K562 (cell line): Measurements from ENCODE around the gene MAPK4. TPM values are rescaled to one million over a fixed set of nuclear protein-coding genes. Genes with fewer than 3 reads are reported as not detected.

Source experiments
- ATAC-seq: fragments of 200-7000 bp; cut with Tn5 transposase; 3 replicates; pipeline ENCODE4 v1.9.1; 2020; ENCODE audit warnings: moderate library complexity
- BruUV-seq: library from RNA; stranded (reverse); fragments of 400-500 nt; replicated peaks from 2 replicates; lab custom pipeline; 2021; lab: Mats Ljungman, UMichigan
- CTCF ChIA-PET: fragments of 300-600 bp; formaldehyde crosslinking; extraction: SDS; loops from one replicate; lab custom pipeline; 2021; ENCODE audit warnings: low intra/inter-chr PET ratio; lab: Yijun Ruan, JAX
- POLR2A ChIA-PET: fragments of 300-600, 350-650 bp; sonication (Branson Sonifier 250); formaldehyde crosslinking; extraction: SDS; loops from one replicate; lab custom pipeline; 2021; ENCODE audit warnings: antibody characterized with exemption, inconsistent platforms; lab: Yijun Ruan, JAX
- DNase-seq, 4 experiments: peaks; one replicate each; pipeline versions ENCODE4 v3.0.0 to v3.0.0-alpha.2; 2011 to 2018; ENCODE audit warnings: low spot score in 3 of 4, mixed read lengths in 3 of 4; ENCODE audit errors: extremely low read depth in 1 of 4
- FAIRE-seq: peaks from 2 replicates; lab custom pipeline; 2011; peaks lifted over from hg19 to GRCh38; lab: Jason Lieb, UNC
- H2AFZ ChIP-seq: 2 replicates; pipeline ENCODE4 v1.6.0; 2011; ENCODE audit warnings: low read depth, low read length, control low read depth, inconsistent platforms
- H3K27ac ChIP-seq: fragments of 200-600 bp; 3 replicates; pipeline ENCODE4 v1.8.0; 2011; ENCODE audit warnings: low read depth, mild to moderate bottlenecking, control low read depth, inconsistent platforms, low read length, moderate library complexity, mixed read lengths; ENCODE audit errors: extremely low read depth
- H3K27me3 ChIP-seq, 2 experiments: fragments of 300-600 bp in 1 of 2; 2 replicates in 1 of 2; 3 replicates in 1 of 2; pipeline versions ENCODE4 v1.6.0 to v1.8.0; 2011; ENCODE audit warnings: inconsistent platforms in 2 of 2, low read length in 2 of 2, mild to moderate bottlenecking in 1 of 2, mixed read lengths in 1 of 2, moderate library complexity in 1 of 2; ENCODE audit not compliant: control insufficient read depth in 2 of 2, insufficient read depth in 2 of 2
- H3K36me3 ChIP-seq: fragments of 300-600 bp; 3 replicates; pipeline ENCODE4 v1.8.0; 2011; ENCODE audit warnings: mild to moderate bottlenecking, low read length, inconsistent platforms; ENCODE audit not compliant: control insufficient read depth, insufficient read depth
- H3K4me1 ChIP-seq, 2 experiments: fragments of 200-600 bp in 1 of 2; replicated peaks in 1 of 2; 2 replicates in 1 of 2; 3 replicates in 1 of 2; pipeline versions ENCODE4 v1.5.1 to v1.8.0; 2011; ENCODE audit warnings: inconsistent platforms in 2 of 2, low read length in 2 of 2, mild to moderate bottlenecking in 1 of 2, mixed read lengths in 1 of 2, moderate library complexity in 1 of 2; ENCODE audit not compliant: control insufficient read depth in 2 of 2, insufficient read depth in 2 of 2
- H3K4me2 ChIP-seq: 2 replicates; pipeline ENCODE4 v1.6.1; 2011; ENCODE audit warnings: low read length, control low read depth, inconsistent platforms, mixed read lengths; ENCODE audit not compliant: insufficient read depth
- H3K4me3 ChIP-seq: fragments of 200-600 bp; sonication (generic), shearing (Covaris generic); 2 replicates; pipeline ENCODE4 v1.5.1; 2016; ENCODE audit warnings: control low read depth, inconsistent platforms
- H3K79me2 ChIP-seq: fragments of 200-600 bp; 3 replicates; pipeline ENCODE4 v1.8.0; 2011; ENCODE audit warnings: low read length, inconsistent platforms; ENCODE audit not compliant: control insufficient read depth, insufficient read depth
- H3K9ac ChIP-seq, 2 experiments: 2 replicates each; pipeline versions ENCODE4 v1.6.0 to v1.6.1; 2011; ENCODE audit warnings: low read depth in 2 of 2, low read length in 2 of 2, control low read depth in 1 of 2, inconsistent platforms in 1 of 2, mild to moderate bottlenecking in 1 of 2, mixed read lengths in 1 of 2; ENCODE audit not compliant: insufficient read depth in 1 of 2
- H3K9me1 ChIP-seq: one replicate; pipeline ENCODE4 v1.6.0; 2011; ENCODE audit warnings: inconsistent platforms, mild to moderate bottlenecking, low read length, moderate library complexity; ENCODE audit not compliant: control insufficient read depth, insufficient read depth
- H3K9me3 ChIP-seq: replicated peaks from 2 replicates; pipeline ENCODE4 v1.5.1; 2011; ENCODE audit warnings: low read depth, low read length, inconsistent platforms; ENCODE audit not compliant: control insufficient read depth, insufficient read depth
- H4K20me1 ChIP-seq: replicated peaks from 2 replicates; pipeline ENCODE4 v1.6.1; 2011; ENCODE audit warnings: low read length, inconsistent platforms, mixed read lengths; ENCODE audit not compliant: control insufficient read depth, insufficient read depth
- CHCHD3 ChIP-seq: fragments of 250-450 bp; sonication (Bioruptor Pico); IDR thresholded peaks from 2 replicates; pipeline ENCODE4 v2.1.2; 2022; ENCODE audit warnings: mild to moderate bottlenecking
- ILF3 ChIP-seq: fragments of 450-650 bp; IDR thresholded peaks from 2 replicates; pipeline ENCODE4 v1.6.1; 2018; ENCODE audit warnings: antibody characterized with exemption, mild to moderate bottlenecking, moderate library complexity, borderline replicate concordance
- ILK ChIP-seq: fragments of 450-650 bp; IDR thresholded peaks from 2 replicates; pipeline ENCODE4 v1.6.1; 2016; ENCODE audit warnings: missing genetic modification characterization, low read depth, mild to moderate bottlenecking, missing compliant biosample characterization, moderate library complexity, borderline replicate concordance
- L3MBTL2 ChIP-seq: fragments of 450-650 bp; IDR thresholded peaks from 2 replicates; pipeline ENCODE4 v1.6.1; 2016; ENCODE audit warnings: mild to moderate bottlenecking, moderate library complexity
- LCOR ChIP-seq: sonication (generic); formaldehyde crosslinking; IDR thresholded peaks from 2 replicates; pipeline ENCODE4 v1.8.0; 2022; ENCODE audit warnings: mild to moderate bottlenecking, missing genetic modification reagents
- POLR3G ChIP-seq: IDR thresholded peaks from 2 replicates; pipeline ENCODE4 v1.6.1; 2011; ENCODE audit not compliant: insufficient read length, insufficient replicate concordance; ENCODE audit errors: extremely low read depth
- PRMT5 ChIP-seq: sonication (generic); formaldehyde crosslinking; IDR thresholded peaks from 2 replicates; pipeline ENCODE4 v1.5.0; 2020; ENCODE audit warnings: missing genetic modification reagents
- RHOXF2B ChIP-seq: fragments of 250-450 bp; sonication (Bioruptor Pico); conservative IDR thresholded peaks from 2 replicates; pipeline ENCODE4 v1.5.1; 2021
- TAF1 ChIP-seq: IDR thresholded peaks from 2 replicates; pipeline ENCODE4 v1.6.1; 2011; ENCODE audit warnings: mild to moderate bottlenecking, low read length, moderate library complexity; ENCODE audit not compliant: insufficient read depth, control insufficient read depth, severe bottlenecking; ENCODE audit errors: extremely low read depth
- WHSC1 ChIP-seq: IDR thresholded peaks from one replicate; pipeline ENCODE4 v1.6.1; 2012; ENCODE audit warnings: low read length, control low read depth, inconsistent platforms
- ZKSCAN3 ChIP-seq: fragments of 250-450 bp; sonication (Bioruptor Pico); IDR thresholded peaks from 2 replicates; pipeline ENCODE4 v1.4.0; 2020
- ZNF431 ChIP-seq: sonication (generic); formaldehyde crosslinking; IDR thresholded peaks from 2 replicates; pipeline ENCODE4 v1.8.0; 2022; ENCODE audit warnings: mild to moderate bottlenecking, missing genetic modification reagents
- ZNF586 ChIP-seq: fragments of 450-650 bp; formaldehyde crosslinking; conservative IDR thresholded peaks from 2 replicates; pipeline ENCODE4 v1.4.0; 2020; ENCODE audit warnings: mild to moderate bottlenecking, moderate library complexity
- ZNF696 ChIP-seq: fragments of 250-450 bp; sonication (Bioruptor Pico); conservative IDR thresholded peaks from 2 replicates; pipeline ENCODE4 v1.4.0; 2020; ENCODE audit warnings: mild to moderate bottlenecking, moderate library complexity
- WGBS: fragments of 100-300 bp; shearing (Covaris generic); methylation state at CpG from one replicate; pipeline ENCODE4 v1.1.6; 2016; ENCODE audit warnings: low coverage, mixed read lengths; ENCODE audit not compliant: insufficient coverage; ENCODE audit errors: missing lambda C conversion rate; 5-methylcytosine and 5-hydroxymethylcytosine counted together
- in situ Hi-C: fragments of 300-500 bp; cut with MboI; formaldehyde crosslinking; loops from 4 replicates; pipeline ENCODE4 v1.15.0; 2018; ENCODE audit warnings: inconsistent platforms, mixed read lengths
- intact Hi-C: fragments of 100-400 bp; cut with micrococcal nuclease; formaldehyde crosslinking; loops from 2 replicates; pipeline ENCODE4 v1.14.2; 2022
- polyA plus RNA-seq, 8 experiments: library from polyadenylated mRNA; depleted of rRNA in 4 of 8; stranded (reverse) in 5 of 8; unstranded in 3 of 8; fragments of >200 nt; fragmentation: Nextera tagmentation in 2 of 8; fragmentation: Illumina TruSeq in 1 of 8; extraction: Ambion mirVana in 2 of 8; extraction: Trizol in 1 of 8; gene quantifications; 2 replicates each; pipeline versions ENCODE4 v1.2.1 to v1.2.3, GENCODE V29; 2011 to 2014; ENCODE audit warnings: inconsistent platforms in 1 of 8, missing spikeins in 1 of 8
- total RNA-seq, 7 experiments: library from RNA; depleted of rRNA in 6 of 7; stranded (reverse); fragments of >200 nt in 6 of 7; fragmentation: Illumina TruSeq in 2 of 7; extraction: Trizol in 2 of 7; gene quantifications; 2 replicates each; pipeline versions ENCODE4 v1.2.1 to v1.2.3, GENCODE V29; 2011 to 2021; ENCODE audit warnings: low replicate concordance in 1 of 7

The MAPK4 gene
- total and polyA plus RNA-seq, 9 of the 15 experiments (the other 6 are each of a cell fraction or from before 2014, with no cell fraction given): not detected

GRCh38 chr18:50658601-50659000 lies 98.7 kb downstream of the MAPK4 start:
- DNase-seq (no peak), ATAC-seq (no peak), FAIRE-seq (no peak)
- H2AFZ ChIP-seq: no peak overlapping the region
- intact Hi-C loops: no loop called here
- H4K20me1 ChIP-seq: no peaks in the 10 kb centered on the region
- no peak overlapping the region for H3K4me2 ChIP-seq
- in situ Hi-C loops: no loop called here
- POLR2A ChIA-PET: no interaction called here
- WGBS: 0% methylated on average over 4 of the region's 5 CpGs
- no peak overlapping the region for H3K27ac ChIP-seq
- no peak overlapping the region for H3K4me3 ChIP-seq
- no peaks in the 10 kb centered on the region for H3K4me1 ChIP-seq
- H3K27me3 ChIP-seq: peaks cover 0 to 4% of the 10 kb centered on the region in 2 experiments; a peak in 2 of 5 replicates
- BruUV-seq: no TSS peak
- H3K36me3 ChIP-seq: no peaks in the 10 kb centered on the region
- no peaks in the 10 kb centered on the region; the same call in 1 of the 2 replicates for H3K9me3 ChIP-seq
- H3K79me2 ChIP-seq: no peaks in the 10 kb centered on the region
- H3K9me1 ChIP-seq: no peaks in the 10 kb centered on the region
- no peak overlapping the region for H3K9ac ChIP-seq
- TF ChIP-seq WHSC1 (no peak), ZKSCAN3 (CRISPR knock-in tag) (no peak), ILF3 (no peak), ILK (tag) (no peak), ZNF431 (no peak), RHOXF2B (CRISPR knock-in tag) (no peak), ZNF696 (CRISPR knock-in tag) (no peak), PRMT5 (no peak), TAF1 (no peak), LCOR (no peak), ZNF586 (no peak), L3MBTL2 (no peak), CHCHD3 (CRISPR knock-in tag) (no peak), POLR3G (no peak)
- CTCF ChIA-PET: no interaction called here
